Nephron progenitor cell (in vitro differentiated cells): ENCODE measurements around the gene LYRM4.
A peak's percentile ranks its signal among the peaks of the same experiment; 100 is the strongest.

Experiments
- DNase-seq: peaks from one replicate; pipeline ENCODE4 v3.0.0; 2021
- H3K27ac Mint-ChIP-seq: 2 replicates; pipeline ENCODE4 v1.8.0; 2021; ENCODE audit warnings: mild to moderate bottlenecking, moderate library complexity, mixed read lengths
- H3K27me3 Mint-ChIP-seq: 2 replicates; pipeline ENCODE4 v1.8.0; 2021; ENCODE audit warnings: mild to moderate bottlenecking, low read depth, mixed read lengths; ENCODE audit not compliant: poor library complexity
- H3K36me3 Mint-ChIP-seq: 2 replicates; pipeline ENCODE4 v1.8.0; 2021; ENCODE audit warnings: low read depth, mixed read lengths
- H3K4me1 Mint-ChIP-seq: 2 replicates; pipeline ENCODE4 v1.8.0; 2021; ENCODE audit warnings: mixed read lengths
- H3K4me3 Mint-ChIP-seq: 2 replicates; pipeline ENCODE4 v1.8.0; 2021; ENCODE audit warnings: mild to moderate bottlenecking, moderate library complexity, mixed read lengths
- H3K9me3 Mint-ChIP-seq: 2 replicates; pipeline ENCODE4 v1.8.0; 2021; ENCODE audit warnings: mild to moderate bottlenecking, moderate library complexity, mixed read lengths
- TF ChIP-seq, protein P1 (sequence below): fragments of 200-600 bp; sonication (generic); IDR thresholded peaks from 2 replicates; pipeline ENCODE4 v1.5.0; 2021; ENCODE audit warnings: antibody characterized with exemption

The LYRM4 gene

DNA sequence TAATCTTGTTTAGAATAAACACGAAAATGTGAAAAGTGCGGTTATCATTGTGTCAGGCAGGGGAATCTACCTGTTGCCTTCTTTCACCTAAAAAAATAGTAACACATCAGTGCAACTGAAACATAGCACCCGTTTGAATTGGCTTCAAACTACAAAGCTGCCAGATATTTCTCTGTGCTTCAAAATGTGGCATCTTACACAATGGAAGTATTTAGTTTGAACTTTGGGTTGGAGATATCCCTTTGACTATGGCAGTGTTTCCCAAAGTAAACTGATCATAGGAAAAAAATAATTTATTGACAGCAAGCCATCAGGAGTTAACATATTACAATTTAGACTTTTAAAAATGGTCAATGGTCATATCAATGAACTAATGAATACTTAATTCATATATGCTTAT lies 172.0 kb downstream of the LYRM4 start:
- TF ChIP-seq, protein P1, sequence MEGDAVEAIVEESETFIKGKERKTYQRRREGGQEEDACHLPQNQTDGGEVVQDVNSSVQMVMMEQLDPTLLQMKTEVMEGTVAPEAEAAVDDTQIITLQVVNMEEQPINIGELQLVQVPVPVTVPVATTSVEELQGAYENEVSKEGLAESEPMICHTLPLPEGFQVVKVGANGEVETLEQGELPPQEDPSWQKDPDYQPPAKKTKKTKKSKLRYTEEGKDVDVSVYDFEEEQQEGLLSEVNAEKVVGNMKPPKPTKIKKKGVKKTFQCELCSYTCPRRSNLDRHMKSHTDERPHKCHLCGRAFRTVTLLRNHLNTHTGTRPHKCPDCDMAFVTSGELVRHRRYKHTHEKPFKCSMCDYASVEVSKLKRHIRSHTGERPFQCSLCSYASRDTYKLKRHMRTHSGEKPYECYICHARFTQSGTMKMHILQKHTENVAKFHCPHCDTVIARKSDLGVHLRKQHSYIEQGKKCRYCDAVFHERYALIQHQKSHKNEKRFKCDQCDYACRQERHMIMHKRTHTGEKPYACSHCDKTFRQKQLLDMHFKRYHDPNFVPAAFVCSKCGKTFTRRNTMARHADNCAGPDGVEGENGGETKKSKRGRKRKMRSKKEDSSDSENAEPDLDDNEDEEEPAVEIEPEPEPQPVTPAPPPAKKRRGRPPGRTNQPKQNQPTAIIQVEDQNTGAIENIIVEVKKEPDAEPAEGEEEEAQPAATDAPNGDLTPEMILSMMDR = no peak
- Mint-ChIP-seq H3K9me3 (no peaks in the 10 kb centered on the region), H3K4me3 (no peak overlapping the region), H3K36me3 (no peaks in the 10 kb centered on the region), H3K27ac (no peak overlapping the region), H3K27me3 (peaks cover 52% of the 10 kb centered on the region), H3K4me1 (peaks cover 27% of the 10 kb centered on the region)
- no peak for DNase-seq

DNA sequence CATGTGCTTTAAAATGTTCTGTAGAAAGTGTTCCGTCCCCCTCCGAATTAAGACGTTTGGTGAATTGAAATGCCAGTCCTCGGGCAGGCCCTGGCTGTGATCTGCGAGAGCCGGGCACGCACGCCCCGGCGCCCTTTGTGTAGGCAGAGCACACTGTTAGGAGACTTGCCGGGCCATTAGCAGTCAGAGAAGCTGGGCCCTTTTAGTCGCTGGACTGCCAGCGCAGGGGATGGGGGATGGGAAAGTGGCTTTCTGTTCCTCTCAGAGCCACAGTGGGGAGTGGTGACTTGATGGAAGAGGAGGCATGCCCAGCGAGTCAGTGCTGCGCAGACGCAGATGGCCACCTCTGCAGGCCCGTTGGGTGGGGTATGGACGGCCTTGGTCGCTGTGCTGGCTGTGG lies 173.4 kb downstream of the LYRM4 start:
- Mint-ChIP-seq H3K4me3 (peak overlapping the region; percentile 38), H3K4me1 (peaks cover 27% of the 10 kb centered on the region), H3K27me3 (peaks cover 66% of the 10 kb centered on the region), H3K9me3 (no peaks in the 10 kb centered on the region), H3K27ac (no peak overlapping the region), H3K36me3 (no peaks in the 10 kb centered on the region)
- no peak for DNase-seq
- TF ChIP-seq, protein P1 = no peak

DNA sequence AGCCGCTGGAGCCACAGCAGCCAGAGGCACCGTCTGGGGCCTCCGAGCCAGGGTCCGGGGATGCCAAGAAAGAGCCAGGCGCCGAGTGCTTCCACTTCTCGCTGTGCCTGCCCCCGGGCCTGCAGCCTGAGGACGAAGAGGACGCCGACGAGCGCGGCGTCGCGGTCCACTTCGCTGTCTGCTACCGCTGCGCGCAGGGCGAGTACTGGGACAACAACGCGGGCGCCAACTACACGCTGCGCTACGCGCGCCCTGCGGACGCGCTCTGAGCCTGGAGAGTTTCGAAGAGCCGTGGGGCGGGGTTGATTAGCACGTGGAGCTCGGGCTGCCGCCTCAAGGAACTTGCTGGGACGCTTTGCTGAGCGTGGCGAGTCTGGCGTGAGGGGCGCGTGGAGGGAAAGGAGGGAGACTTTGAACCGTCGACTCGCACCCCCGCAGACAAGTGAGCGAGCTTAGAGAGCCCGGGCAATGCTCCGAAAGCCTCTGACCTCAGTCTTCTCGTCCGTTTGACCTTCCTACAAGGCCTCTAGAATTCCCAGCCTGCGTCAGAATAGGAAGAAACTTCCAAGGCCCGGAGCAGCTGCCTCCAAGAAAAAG lies 174.4 kb downstream of the LYRM4 start:
- peak; percentile 34 for DNase-seq

DNA sequence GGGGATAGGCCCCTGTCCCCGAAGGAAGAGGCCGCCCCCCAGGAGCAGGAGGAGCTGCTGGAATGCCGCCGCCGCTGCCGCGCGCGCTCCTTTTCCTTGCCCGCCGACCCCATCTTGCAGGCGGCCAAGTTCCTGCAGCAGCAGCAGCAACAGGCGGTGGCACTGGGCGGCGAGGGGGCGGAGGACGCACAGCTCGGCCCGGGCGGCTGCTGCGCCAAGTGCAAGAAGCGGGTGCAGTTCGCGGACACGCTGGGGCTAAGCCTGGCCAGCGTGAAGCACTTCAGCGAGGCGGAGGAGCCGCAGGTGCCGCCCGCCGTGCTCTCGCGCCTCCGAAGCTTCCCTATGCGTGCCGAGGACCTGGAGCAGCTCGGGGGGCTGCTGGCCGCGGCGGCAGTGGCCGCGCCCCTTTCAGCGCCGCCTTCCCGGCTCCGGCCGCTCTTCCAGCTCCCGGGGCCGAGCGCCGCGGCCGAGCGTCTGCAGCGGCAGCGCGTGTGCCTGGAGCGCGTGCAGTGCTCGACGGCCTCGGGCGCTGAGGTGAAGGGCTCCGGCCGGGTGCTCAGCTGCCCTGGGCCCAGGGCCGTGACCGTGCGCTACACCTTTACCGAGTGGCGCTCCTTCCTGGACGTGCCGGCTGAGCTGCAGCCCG lies 175.0 kb downstream of the LYRM4 start:
- peak; percentile 74 for DNase-seq

More for the DNA sequence above, 174.4 kb downstream of the LYRM4 start:
- Mint-ChIP-seq H3K27me3 (peaks cover 74% of the 10 kb centered on the region), H3K36me3 (no peaks in the 10 kb centered on the region), H3K4me1 (peaks cover 21% of the 10 kb centered on the region), H3K9me3 (no peaks in the 10 kb centered on the region), H3K4me3 (peak overlapping the region; percentile 55), H3K27ac (no peak overlapping the region)
- TF ChIP-seq, protein P1 = no peak

DNA sequence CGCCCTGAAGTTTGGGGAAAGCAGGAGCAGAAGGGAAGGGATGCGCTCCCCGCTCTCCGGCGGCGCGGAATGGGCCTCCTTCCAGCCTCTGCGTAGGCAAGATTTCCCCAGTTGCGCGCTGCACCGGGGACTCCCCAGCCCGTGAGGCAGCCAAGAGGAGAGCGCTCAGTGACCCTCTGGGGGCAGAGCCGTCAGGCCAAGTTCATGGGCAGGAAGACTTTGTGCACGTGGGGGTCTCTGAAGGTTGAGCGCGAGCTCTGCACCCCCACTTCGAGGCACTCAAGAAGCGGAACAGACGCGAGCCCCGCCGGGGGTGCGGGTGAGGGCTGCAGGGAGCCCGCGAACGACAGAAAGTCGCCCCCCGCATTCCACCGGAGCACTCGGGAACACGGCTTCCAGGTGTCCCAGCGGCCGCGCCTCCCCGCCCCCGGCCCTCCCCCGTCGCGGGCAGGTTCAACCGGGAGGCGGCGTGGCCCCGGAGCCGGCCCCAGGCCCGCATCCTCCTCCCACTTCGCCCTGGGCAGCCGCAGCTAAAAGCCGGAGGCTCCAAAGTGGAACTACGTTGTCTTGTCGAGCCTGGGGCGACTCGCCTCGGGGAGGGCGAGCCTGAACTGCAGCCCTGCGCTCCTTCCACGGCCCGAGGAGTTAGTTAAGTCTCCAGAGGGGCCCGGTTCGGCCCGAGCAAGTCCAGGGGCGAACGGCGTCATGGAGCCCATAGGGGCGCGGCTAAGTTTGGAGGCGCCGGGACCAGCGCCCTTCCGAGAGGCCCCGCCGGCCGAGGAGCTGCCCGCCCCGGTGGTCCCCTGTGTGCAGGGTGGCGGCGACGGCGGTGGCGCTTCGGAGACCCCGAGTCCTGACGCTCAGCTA lies 175.7 kb downstream of the LYRM4 start, which contains the start of gene PPP1R3G:
Gene PPP1R3G, plus strand, starts transcription at position 561 of the 867 bp plus-strand sequence. Its CDS starts 145 bp downstream, at position 706.
- H3K27ac Mint-ChIP-seq = no peak within 1 kb of the TSS
- H3K27me3 Mint-ChIP-seq = peaks cover 76% of the 10 kb centered on the region
- no peaks in the 10 kb centered on the region for H3K36me3 Mint-ChIP-seq
- H3K4me1 Mint-ChIP-seq = peaks cover 10% of the 10 kb centered on the region
- peaks cover 1% of the 10 kb centered on the region for H3K9me3 Mint-ChIP-seq
- peak; percentile 54 for DNase-seq
- peak within 1 kb of the TSS; percentile 85 for H3K4me3 Mint-ChIP-seq
- TF ChIP-seq, protein P1 = no peak

More for the DNA sequence above, 175.0 kb downstream of the LYRM4 start:
- H3K36me3 Mint-ChIP-seq = no peaks in the 10 kb centered on the region
- no peak overlapping the region for H3K27ac Mint-ChIP-seq
- H3K9me3 Mint-ChIP-seq = no peaks in the 10 kb centered on the region
- peaks cover 79% of the 10 kb centered on the region for H3K27me3 Mint-ChIP-seq
- peaks cover 18% of the 10 kb centered on the region for H3K4me1 Mint-ChIP-seq
- TF ChIP-seq, protein P1 = no peak
- peak overlapping the region; percentile 74 for H3K4me3 Mint-ChIP-seq
